Muscle layer of colon (tissue), 2 donors: ENCODE measurements around the gene AMIGO3.

Source experiments
- H3K27ac ChIP-seq: one replicate; pipeline ENCODE4 v1.7.0; 2013; ENCODE audit warnings: low read depth, mild to moderate bottlenecking, low read length, moderate library complexity
- H3K27me3 ChIP-seq, 2 donors: one replicate each; pipeline ENCODE4 v1.7.0; 2013; ENCODE audit warnings: low read length in 2 of 2, mild to moderate bottlenecking in 2 of 2; ENCODE audit not compliant: insufficient read depth in 2 of 2, control insufficient read depth in 1 of 2
- H3K36me3 ChIP-seq: one replicate; pipeline ENCODE4 v1.7.0; 2013; ENCODE audit warnings: mild to moderate bottlenecking, low read length; ENCODE audit not compliant: insufficient read depth
- H3K4me1 ChIP-seq: one replicate; pipeline ENCODE4 v1.7.0; 2013; ENCODE audit warnings: mild to moderate bottlenecking, low read length; ENCODE audit not compliant: insufficient read depth
- H3K4me3 ChIP-seq, 2 donors: one replicate each; pipeline ENCODE4 v1.7.0; 2013; ENCODE audit warnings: low read length in 2 of 2, low read depth in 1 of 2, mild to moderate bottlenecking in 1 of 2, moderate library complexity in 1 of 2
- H3K9ac ChIP-seq: one replicate; pipeline ENCODE4 v1.7.0; 2013; ENCODE audit warnings: low read length
- H3K9me3 ChIP-seq: one replicate; pipeline ENCODE4 v1.7.0; 2013; ENCODE audit warnings: mild to moderate bottlenecking, low read length
- donor health status: abdominal sarcoma.
- donor health status: Adenocarcinoma of cecum.

Gene AMIGO3

GRCh38 chr3:49740427-49740826 lies 20.9 kb upstream of the AMIGO3 start:
- Histone ChIP-seq H3K9me3 (no peaks in the 10 kb centered on the region), H3K9ac (no peak overlapping the region), H3K36me3 (peaks cover 28% of the 10 kb centered on the region)

GRCh38 chr3:49738067-49738713 lies 18.7 kb upstream of the AMIGO3 start:
- Histone ChIP-seq H3K36me3 (peaks cover 45% of the 10 kb centered on the region), H3K27ac (no peak overlapping the region), H3K4me3 (no peak overlapping the region), H3K4me1 (no peaks in the 10 kb centered on the region), H3K27me3 (no peaks in the 10 kb centered on the region), H3K9me3 (no peaks in the 10 kb centered on the region), H3K9ac (no peak overlapping the region)

More at GRCh38 chr3:49740427-49740826, 20.9 kb upstream of the AMIGO3 start:
- no peaks in the 10 kb centered on the region for H3K27me3 ChIP-seq
- H3K4me1 ChIP-seq: no peaks in the 10 kb centered on the region
- no peak overlapping the region for H3K27ac ChIP-seq
- no peak overlapping the region for H3K4me3 ChIP-seq

- Histone ChIP-seq H3K27me3 (no peaks in the 10 kb centered on the region), H3K27ac (no peak overlapping the region), H3K9me3 (no peaks in the 10 kb centered on the region), H3K4me1 (no peaks in the 10 kb centered on the region), H3K4me3 (no peak overlapping the region), H3K36me3 (peaks cover 67% of the 10 kb centered on the region), H3K9ac (no peak overlapping the region)
Measured at GRCh38 chr3:49734752-49735151, 15.3 kb upstream of the AMIGO3 start.

GRCh38 chr3:49733551-49733950 lies 14.1 kb upstream of the AMIGO3 start:
- H3K27me3 ChIP-seq: no peaks in the 10 kb centered on the region
- no peak overlapping the region for H3K4me3 ChIP-seq
- H3K36me3 ChIP-seq: peaks cover 63% of the 10 kb centered on the region
- no peak overlapping the region for H3K27ac ChIP-seq
- H3K9me3 ChIP-seq: no peaks in the 10 kb centered on the region
- no peaks in the 10 kb centered on the region for H3K4me1 ChIP-seq
- no peak overlapping the region for H3K9ac ChIP-seq

- H3K27ac ChIP-seq: no peak overlapping the region
- H3K4me3 ChIP-seq: no peak overlapping the region
- H3K4me1 ChIP-seq: no peaks in the 10 kb centered on the region
- no peak overlapping the region for H3K9ac ChIP-seq
- H3K27me3 ChIP-seq: no peaks in the 10 kb centered on the region
- peaks cover 61% of the 10 kb centered on the region for H3K36me3 ChIP-seq
- H3K9me3 ChIP-seq: no peaks in the 10 kb centered on the region
Measured at GRCh38 chr3:49732597-49732996, 13.1 kb upstream of the AMIGO3 start.

GRCh38 chr3:49729966-49730609 lies 10.6 kb upstream of the AMIGO3 start:
- peaks cover 67% of the 10 kb centered on the region for H3K36me3 ChIP-seq
- no peaks in the 10 kb centered on the region for H3K9me3 ChIP-seq
- no peaks in the 10 kb centered on the region for H3K4me1 ChIP-seq
- no peak overlapping the region for H3K4me3 ChIP-seq
- no peak overlapping the region for H3K9ac ChIP-seq
- no peak overlapping the region for H3K27ac ChIP-seq
- H3K27me3 ChIP-seq: no peaks in the 10 kb centered on the region

- H3K9me3 ChIP-seq: no peaks in the 10 kb centered on the region
- no peak overlapping the region for H3K4me3 ChIP-seq
- peaks cover 51% of the 10 kb centered on the region for H3K36me3 ChIP-seq
- no peak overlapping the region for H3K9ac ChIP-seq
- H3K27ac ChIP-seq: no peak overlapping the region
- peaks cover 12% of the 10 kb centered on the region for H3K4me1 ChIP-seq
- H3K27me3 ChIP-seq: no peaks in the 10 kb centered on the region
Measured at GRCh38 chr3:49727924-49728361, 8.5 kb upstream of the AMIGO3 start.

GRCh38 chr3:49727154-49727923 lies 7.9 kb upstream of the AMIGO3 start:
- Histone ChIP-seq H3K9me3 (no peaks in the 10 kb centered on the region), H3K27me3 (no peaks in the 10 kb centered on the region), H3K9ac (no peak overlapping the region), H3K4me1 (peaks cover 18% of the 10 kb centered on the region), H3K36me3 (peaks cover 48% of the 10 kb centered on the region), H3K4me3 (no peak overlapping the region), H3K27ac (no peak overlapping the region)

- no peak overlapping the region for H3K9ac ChIP-seq
- no peaks in the 10 kb centered on the region for H3K9me3 ChIP-seq
- H3K4me1 ChIP-seq: peaks cover 19% of the 10 kb centered on the region
- H3K36me3 ChIP-seq: peaks cover 49% of the 10 kb centered on the region
- H3K27me3 ChIP-seq: no peaks in the 10 kb centered on the region
- H3K4me3 ChIP-seq: no peak overlapping the region
- H3K27ac ChIP-seq: no peak overlapping the region
Measured at GRCh38 chr3:49725906-49726681, 6.6 kb upstream of the AMIGO3 start.

GRCh38 chr3:49724586-49724985 lies 5.1 kb upstream of the AMIGO3 start:
- H3K9me3 ChIP-seq: no peaks in the 10 kb centered on the region
- peak overlapping the region; percentile 44 for H3K9ac ChIP-seq
- peaks cover 48% of the 10 kb centered on the region for H3K36me3 ChIP-seq
- H3K27ac ChIP-seq: peak overlapping the region; percentile 96
- H3K4me3 ChIP-seq: peak overlapping the region; percentile 50 to 61
- no peaks in the 10 kb centered on the region for H3K27me3 ChIP-seq
- peaks cover 19% of the 10 kb centered on the region for H3K4me1 ChIP-seq
